Gastroesophageal sphincter (tissue), 3 donors: Measurements from ENCODE around the gene PPM1B.

Source experiments
- EP300 ChIP-seq: sonication (generic); formaldehyde crosslinking; IDR thresholded peaks from one replicate; pipeline ENCODE4 v1.6.1; 2017; ENCODE audit warnings: antibody characterized with exemption, mild to moderate bottlenecking
- POLR2A ChIP-seq, 2 donors: fragments of 450-650 bp; IDR thresholded peaks; one replicate each; pipeline ENCODE4 v1.6.1; 2017; ENCODE audit warnings: antibody characterized with exemption in 2 of 2, mild to moderate bottlenecking in 2 of 2, moderate library complexity in 1 of 2
- POLR2AphosphoS5 ChIP-seq: sonication (generic); formaldehyde crosslinking; IDR thresholded peaks from one replicate; pipeline ENCODE4 v1.6.1; 2017; ENCODE audit warnings: antibody characterized with exemption
- TF ChIP-seq, protein P1 (sequence below), 4 experiments: fragments of 200-600 bp in 2 of 4; fragments of 450-650 bp in 2 of 4; sonication (generic) in 1 of 4; IDR thresholded peaks; one replicate each; pipeline ENCODE4 v1.5.1; 2017 to 2019; ENCODE audit warnings: antibody characterized with exemption in 4 of 4, mild to moderate bottlenecking in 2 of 4, moderate library complexity in 2 of 4

DNA sequence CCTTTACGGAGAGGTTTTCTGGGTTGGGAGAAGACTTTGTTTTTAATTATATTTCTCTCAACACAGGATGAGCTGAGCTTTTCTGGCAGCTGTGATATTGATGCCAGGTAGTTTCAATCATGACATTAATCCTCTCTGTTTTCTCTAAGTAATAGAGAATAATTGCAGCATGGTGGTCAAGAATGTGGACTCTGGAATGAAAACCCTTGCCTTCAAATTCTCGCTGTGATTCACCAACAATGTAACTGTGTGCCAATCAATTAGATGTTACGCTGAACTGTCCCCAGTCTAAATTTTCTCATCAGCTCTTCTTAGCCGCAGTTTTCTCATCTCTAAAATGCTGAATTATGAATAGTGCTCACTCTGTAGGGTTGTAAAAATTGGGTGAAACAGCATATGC, 31.6 kb upstream of the PPM1B start:
- TF ChIP-seq EP300 (no peak), POLR2A (IDR thresholded peaks at IDR 0.05) (no peak), POLR2AphosphoS5 (no peak)
- TF ChIP-seq, protein P1, sequence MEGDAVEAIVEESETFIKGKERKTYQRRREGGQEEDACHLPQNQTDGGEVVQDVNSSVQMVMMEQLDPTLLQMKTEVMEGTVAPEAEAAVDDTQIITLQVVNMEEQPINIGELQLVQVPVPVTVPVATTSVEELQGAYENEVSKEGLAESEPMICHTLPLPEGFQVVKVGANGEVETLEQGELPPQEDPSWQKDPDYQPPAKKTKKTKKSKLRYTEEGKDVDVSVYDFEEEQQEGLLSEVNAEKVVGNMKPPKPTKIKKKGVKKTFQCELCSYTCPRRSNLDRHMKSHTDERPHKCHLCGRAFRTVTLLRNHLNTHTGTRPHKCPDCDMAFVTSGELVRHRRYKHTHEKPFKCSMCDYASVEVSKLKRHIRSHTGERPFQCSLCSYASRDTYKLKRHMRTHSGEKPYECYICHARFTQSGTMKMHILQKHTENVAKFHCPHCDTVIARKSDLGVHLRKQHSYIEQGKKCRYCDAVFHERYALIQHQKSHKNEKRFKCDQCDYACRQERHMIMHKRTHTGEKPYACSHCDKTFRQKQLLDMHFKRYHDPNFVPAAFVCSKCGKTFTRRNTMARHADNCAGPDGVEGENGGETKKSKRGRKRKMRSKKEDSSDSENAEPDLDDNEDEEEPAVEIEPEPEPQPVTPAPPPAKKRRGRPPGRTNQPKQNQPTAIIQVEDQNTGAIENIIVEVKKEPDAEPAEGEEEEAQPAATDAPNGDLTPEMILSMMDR (IDR thresholded peaks at IDR 0.05): no peak
